ENCODE results near the gene COL6A3. TPM values are rescaled to one million over a fixed set of nuclear protein-coding genes. Genes with fewer than 3 reads are reported as not detected.

COL6A3 gene
- polyA plus RNA-seq, 1 donor (not counting 4 experiments of a cell fraction or from before 2014, with no cell fraction given) = not detected

GRCh38 chr2:237321746-237322145, 92.2 kb downstream of the COL6A3 start:
- FAIRE-seq (no peak), DNase-seq (ENCODE audit: low read depth, low spot score) (no peak)
- no peak overlapping the region for H2AFZ ChIP-seq (ENCODE audit: control insufficient read depth, low read length)
- no peaks in the 10 kb centered on the region for H3K9me1 ChIP-seq (ENCODE audit: control insufficient read depth, extremely low read depth, insufficient read depth, low read length)
- no peaks in the 10 kb centered on the region for H4K20me1 ChIP-seq (ENCODE audit: control insufficient read depth, extremely low read depth, insufficient read depth, low read length)
- dilution Hi-C loops (cut with MboI; ENCODE audit: extremely low pct_ligation_motif_present, low sequenced_read_pairs) = no loop called here
- no peaks in the 10 kb centered on the region for H3K79me2 ChIP-seq (ENCODE audit: control insufficient read depth, insufficient read depth, low read length)
- H3K9ac ChIP-seq (ENCODE audit: control insufficient read depth, extremely low read depth, insufficient read depth, low read length) = no peak overlapping the region
- H3K36me3 ChIP-seq (ENCODE audit: control insufficient read depth in 2 of 2, extremely low read depth in 1 of 2, insufficient read depth in 2 of 2, low read length in 2 of 2) = no peaks in the 10 kb centered on the region
- no peak overlapping the region for H3K27ac ChIP-seq (ENCODE audit: control insufficient read depth, insufficient read depth, low read length)
- no peaks in the 10 kb centered on the region for H3K9me3 ChIP-seq (ENCODE audit: control insufficient read depth, low read depth, low read length)
- no peak overlapping the region for H3K4me3 ChIP-seq (ENCODE audit: control insufficient read depth in 2 of 3, extremely low read depth in 1 of 3, insufficient read depth in 2 of 3, low read depth in 1 of 3, low read length in 3 of 3)
- H3K4me1 ChIP-seq (ENCODE audit: control insufficient read depth, extremely low read depth, insufficient read depth, low read length) = no peaks in the 10 kb centered on the region
- H3K4me2 ChIP-seq (ENCODE audit: control insufficient read depth, extremely low read depth, insufficient read depth, low read depth, low read length) = no peak overlapping the region
- H3K27me3 ChIP-seq (ENCODE audit: control insufficient read depth, extremely low read depth, insufficient read depth, low read length) = peaks cover 37% of the 10 kb centered on the region
- TF ChIP-seq EZH2 (IDR thresholded peaks at IDR 0.05; ENCODE audit: low read length) = no peak
- TF ChIP-seq CTCF (optimal IDR thresholded peaks at IDR 0.05 in 1 of 3, IDR thresholded peaks at IDR 0.05 in 1 of 3, conservative IDR thresholded peaks at IDR 0.05 in 1 of 3; ENCODE audit: extremely low read depth in 1 of 3, insufficient read depth in 2 of 3, low read length in 3 of 3) = no peak

- Histone ChIP-seq H3K27me3 (ENCODE audit: control insufficient read depth, extremely low read depth, insufficient read depth, low read length) (peaks cover 37% of the 10 kb centered on the region), H3K4me2 (ENCODE audit: control insufficient read depth, extremely low read depth, insufficient read depth, low read depth, low read length) (no peak overlapping the region), H3K9me3 (ENCODE audit: control insufficient read depth, low read depth, low read length) (no peaks in the 10 kb centered on the region), H3K79me2 (ENCODE audit: control insufficient read depth, insufficient read depth, low read length) (no peaks in the 10 kb centered on the region), H4K20me1 (ENCODE audit: control insufficient read depth, extremely low read depth, insufficient read depth, low read length) (no peaks in the 10 kb centered on the region), H3K36me3 (ENCODE audit: control insufficient read depth in 2 of 2, extremely low read depth in 1 of 2, insufficient read depth in 2 of 2, low read length in 2 of 2) (no peaks in the 10 kb centered on the region), H3K27ac (ENCODE audit: control insufficient read depth, insufficient read depth, low read length) (no peak overlapping the region), H3K9me1 (ENCODE audit: control insufficient read depth, extremely low read depth, insufficient read depth, low read length) (no peaks in the 10 kb centered on the region), H3K4me3 (ENCODE audit: control insufficient read depth in 2 of 3, extremely low read depth in 1 of 3, insufficient read depth in 2 of 3, low read depth in 1 of 3, low read length in 3 of 3) (no peak overlapping the region), H2AFZ (ENCODE audit: control insufficient read depth, low read length) (no peak overlapping the region), H3K4me1 (ENCODE audit: control insufficient read depth, extremely low read depth, insufficient read depth, low read length) (no peaks in the 10 kb centered on the region), H3K9ac (ENCODE audit: control insufficient read depth, extremely low read depth, insufficient read depth, low read length) (no peak overlapping the region)
- dilution Hi-C loops (cut with MboI; ENCODE audit: extremely low pct_ligation_motif_present, low sequenced_read_pairs) = no loop called here
- DNase-seq (ENCODE audit: low read depth, low spot score) (no peak), FAIRE-seq (no peak)
- TF ChIP-seq EZH2 (IDR thresholded peaks at IDR 0.05; ENCODE audit: low read length) = no peak
- no peak for TF ChIP-seq CTCF (optimal IDR thresholded peaks at IDR 0.05 in 1 of 3, IDR thresholded peaks at IDR 0.05 in 1 of 3, conservative IDR thresholded peaks at IDR 0.05 in 1 of 3; ENCODE audit: extremely low read depth in 1 of 3, insufficient read depth in 2 of 3, low read length in 3 of 3)
Observed at GRCh38 chr2:237320801-237321560, 93.0 kb downstream of the COL6A3 start.
